Stomach (tissue), 4 donors: ENCODE results near the gene SOX5.

Experiments used
- CTCF ChIP-seq, 7 experiments: fragments of 450-650 bp in 4 of 7; fragments of 200-600 bp in 3 of 7; sonication (generic) in 3 of 7; IDR thresholded peaks; one replicate each; pipeline ENCODE4 v1.5.1; 2016 to 2019; ENCODE audit warnings: antibody characterized with exemption in 7 of 7, control low read depth in 2 of 7, mild to moderate bottlenecking in 1 of 7
- EP300 ChIP-seq: sonication (generic); formaldehyde crosslinking; IDR thresholded peaks from one replicate; pipeline ENCODE4 v1.6.1; 2017; ENCODE audit warnings: antibody characterized with exemption
- POLR2A ChIP-seq, 4 donors: fragments of 450-650 bp; IDR thresholded peaks; one replicate each; pipeline ENCODE4 v1.6.1; 2016; ENCODE audit warnings: antibody characterized with exemption in 4 of 4, control low read depth in 2 of 4, mild to moderate bottlenecking in 1 of 4, moderate library complexity in 1 of 4

- TF ChIP-seq EP300, result no peak
- TF ChIP-seq CTCF (IDR thresholded peaks at IDR 0.05), result no peak
- TF ChIP-seq POLR2A (IDR thresholded peaks at IDR 0.05), result no peak
Observed at GRCh38 chr12:23655112-23655511, 294.4 kb downstream of the SOX5 start.
